ENCODE results near the gene SUSD3.

The SUSD3 gene

GRCh38 chr9:93060746-93061259 is 2.3 kb downstream of the SUSD3 start:
- TF ChIP-seq, protein P1, sequence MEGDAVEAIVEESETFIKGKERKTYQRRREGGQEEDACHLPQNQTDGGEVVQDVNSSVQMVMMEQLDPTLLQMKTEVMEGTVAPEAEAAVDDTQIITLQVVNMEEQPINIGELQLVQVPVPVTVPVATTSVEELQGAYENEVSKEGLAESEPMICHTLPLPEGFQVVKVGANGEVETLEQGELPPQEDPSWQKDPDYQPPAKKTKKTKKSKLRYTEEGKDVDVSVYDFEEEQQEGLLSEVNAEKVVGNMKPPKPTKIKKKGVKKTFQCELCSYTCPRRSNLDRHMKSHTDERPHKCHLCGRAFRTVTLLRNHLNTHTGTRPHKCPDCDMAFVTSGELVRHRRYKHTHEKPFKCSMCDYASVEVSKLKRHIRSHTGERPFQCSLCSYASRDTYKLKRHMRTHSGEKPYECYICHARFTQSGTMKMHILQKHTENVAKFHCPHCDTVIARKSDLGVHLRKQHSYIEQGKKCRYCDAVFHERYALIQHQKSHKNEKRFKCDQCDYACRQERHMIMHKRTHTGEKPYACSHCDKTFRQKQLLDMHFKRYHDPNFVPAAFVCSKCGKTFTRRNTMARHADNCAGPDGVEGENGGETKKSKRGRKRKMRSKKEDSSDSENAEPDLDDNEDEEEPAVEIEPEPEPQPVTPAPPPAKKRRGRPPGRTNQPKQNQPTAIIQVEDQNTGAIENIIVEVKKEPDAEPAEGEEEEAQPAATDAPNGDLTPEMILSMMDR (IDR thresholded peaks at IDR 0.05; ENCODE audit: extremely low read depth, missing control alignments): no peak
- no peak for DNase-seq (ENCODE audit: low spot score)

- no peak for DNase-seq (ENCODE audit: low spot score)
- TF ChIP-seq, protein P1 (IDR thresholded peaks at IDR 0.05; ENCODE audit: extremely low read depth, missing control alignments): no peak
Observed at GRCh38 chr9:93061260-93061751, 2.8 kb downstream of the SUSD3 start.

DNA sequence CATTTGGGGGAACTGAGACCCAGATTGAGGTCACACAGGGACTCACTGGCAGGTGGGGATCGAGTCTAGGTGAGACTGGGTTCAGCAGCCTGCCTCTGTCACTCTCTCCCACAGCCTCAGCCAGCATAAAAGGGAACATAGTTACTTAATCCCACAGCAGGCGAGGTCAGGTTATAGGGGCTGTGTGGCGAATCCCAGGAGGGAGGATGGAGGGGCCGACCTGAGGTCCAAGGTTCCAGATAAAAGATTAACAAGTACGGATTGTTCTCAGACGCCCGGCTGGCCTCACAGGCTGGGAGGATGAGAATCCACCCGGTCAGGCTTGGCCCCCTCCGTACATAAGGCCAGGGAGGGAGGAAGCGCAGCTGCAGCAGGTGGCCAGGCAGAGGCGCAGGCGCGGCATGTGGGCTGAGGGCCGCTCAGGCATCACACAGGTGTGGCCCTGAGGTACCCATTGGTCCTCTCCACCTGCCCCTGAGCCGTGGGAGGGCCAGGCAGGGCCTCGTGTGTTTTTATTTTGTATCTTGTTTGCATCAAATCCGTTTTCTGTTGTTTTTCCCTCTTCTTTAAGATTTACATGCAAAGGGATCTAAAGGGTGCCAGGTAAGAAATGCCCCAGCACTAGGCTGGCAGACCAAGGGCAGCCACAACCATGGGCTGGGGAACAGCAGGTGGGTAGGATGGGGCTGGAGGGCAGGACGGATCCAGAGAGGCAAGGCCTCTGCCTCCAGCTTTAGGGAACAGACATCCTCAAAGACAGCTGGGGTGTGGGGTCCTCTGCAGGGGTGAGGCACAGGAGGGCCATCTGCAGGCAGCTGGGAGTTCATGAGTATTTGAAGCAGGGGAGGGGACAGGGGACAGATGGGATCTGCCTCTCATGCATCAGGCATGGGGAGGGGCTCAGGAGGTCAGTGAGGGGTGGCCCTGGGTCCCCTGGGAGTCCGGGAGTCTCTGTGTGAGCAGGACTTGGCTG is 3.6 kb downstream of the SUSD3 start:
- TF ChIP-seq, protein P1 (IDR thresholded peaks at IDR 0.05; ENCODE audit: extremely low read depth, missing control alignments): no peak
- DNase-seq (ENCODE audit: low spot score): peak; percentile 78

- TF ChIP-seq, protein P1 (IDR thresholded peaks at IDR 0.05; ENCODE audit: extremely low read depth, missing control alignments): no peak
- DNase-seq (ENCODE audit: low spot score): peak; percentile 91
Observed at GRCh38 chr9:93064392-93065134, 6.1 kb downstream of the SUSD3 start.

DNA sequence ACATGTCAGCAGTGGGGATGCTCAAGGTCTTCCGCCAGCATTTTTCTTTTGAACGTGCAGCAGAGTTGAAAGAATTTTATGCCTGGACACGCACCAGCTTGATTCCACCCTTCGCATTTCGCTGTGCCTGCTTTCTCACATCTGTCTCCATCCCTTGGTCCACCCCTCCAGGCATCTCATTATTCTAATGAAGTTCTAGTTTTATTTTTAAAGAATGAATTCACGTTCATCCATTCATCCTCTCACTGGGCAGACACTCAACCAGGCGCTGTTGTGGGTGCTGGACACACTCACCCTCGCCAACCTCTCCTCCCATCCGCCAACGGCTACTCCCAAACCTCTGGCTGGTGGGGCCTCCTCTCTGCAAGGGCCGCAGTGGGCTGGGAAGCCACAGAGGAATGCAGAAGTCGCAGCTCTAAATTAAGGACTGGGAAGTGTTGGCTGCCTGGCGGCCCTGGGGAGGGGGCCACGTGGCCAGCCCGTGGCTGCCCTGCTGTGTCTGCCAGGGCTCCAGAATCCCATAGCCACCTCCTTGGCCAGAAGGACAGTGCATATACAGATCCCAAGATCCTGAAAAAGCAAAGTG is 6.7 kb downstream of the SUSD3 start:
- TF ChIP-seq, protein P1 (IDR thresholded peaks at IDR 0.05; ENCODE audit: extremely low read depth, missing control alignments): no peak
- no peak for DNase-seq (ENCODE audit: low spot score)

GRCh38 chr9:93066978-93067603 is 8.6 kb downstream of the SUSD3 start:
- DNase-seq (ENCODE audit: low spot score): no peak
- TF ChIP-seq, protein P1 (IDR thresholded peaks at IDR 0.05; ENCODE audit: extremely low read depth, missing control alignments): no peak
